Activated T-cell treated with anti-CD3 and anti-CD28 coated beads, Interleukin-2, amount 50 U/mL, for 72 hours (primary cell): ENCODE measurements around the gene RAD23B. TPM values are rescaled to one million over a fixed set of nuclear protein-coding genes. Genes with fewer than 3 reads are reported as not detected.

ENCODE experiments used
- ATAC-seq, 2 donors: fragments of 150-1000 bp; cut with Tn5 transposase; replicated peaks in 1 of 2; 2 replicates each; pipeline ENCODE4 v1.10.0; 2021; ENCODE audit warnings: moderate library complexity in 2 of 2, mild to moderate bottlenecking in 1 of 2
- DNase-seq, 2 donors: peaks; one replicate each; pipeline ENCODE4 v3.0.0; 2021 to 2022; ENCODE audit warnings: mixed read lengths in 1 of 2
- H3K27ac Mint-ChIP-seq: one replicate; pipeline ENCODE4 v1.8.0; 2022; ENCODE audit warnings: mild to moderate bottlenecking, moderate library complexity, mixed read lengths
- H3K27me3 Mint-ChIP-seq: one replicate; pipeline ENCODE4 v1.8.0; 2022; ENCODE audit warnings: low read depth, mixed read lengths
- H3K36me3 Mint-ChIP-seq, 2 donors: one replicate each; pipeline ENCODE4 v1.8.0; 2022; ENCODE audit warnings: mixed read lengths in 2 of 2, mild to moderate bottlenecking in 1 of 2; ENCODE audit not compliant: insufficient read depth in 2 of 2
- H3K4me1 Mint-ChIP-seq: one replicate; pipeline ENCODE4 v1.8.0; 2022; ENCODE audit warnings: low read depth, mixed read lengths
- H3K4me3 Mint-ChIP-seq, 2 donors: one replicate each; pipeline ENCODE4 v1.8.0; 2022; ENCODE audit warnings: mild to moderate bottlenecking in 2 of 2, mixed read lengths in 2 of 2, moderate library complexity in 2 of 2
- H3K9me3 Mint-ChIP-seq, 2 donors: one replicate each; pipeline ENCODE4 v1.8.0; 2022; ENCODE audit warnings: mixed read lengths in 2 of 2
- total RNA-seq, 2 donors: library from RNA; stranded (reverse); gene quantifications; one replicate each; pipeline ENCODE4 v1.2.3, GENCODE V29; 2022

Gene RAD23B
- total RNA-seq, 2 donors from 2014 or later = 88.7 to 112 TPM

GRCh38 chr9:107274096-107274495, 9.0 kb upstream of the RAD23B start:
- H3K27ac Mint-ChIP-seq = no peak overlapping the region
- peaks cover 34% of the 10 kb centered on the region for H3K27me3 Mint-ChIP-seq
- H3K4me1 Mint-ChIP-seq = no peaks in the 10 kb centered on the region
- no peak for ATAC-seq
- no peak for DNase-seq
- no peaks in the 10 kb centered on the region for H3K9me3 Mint-ChIP-seq
- no peaks in the 10 kb centered on the region for H3K36me3 Mint-ChIP-seq
- H3K4me3 Mint-ChIP-seq = no peak overlapping the region

DNA sequence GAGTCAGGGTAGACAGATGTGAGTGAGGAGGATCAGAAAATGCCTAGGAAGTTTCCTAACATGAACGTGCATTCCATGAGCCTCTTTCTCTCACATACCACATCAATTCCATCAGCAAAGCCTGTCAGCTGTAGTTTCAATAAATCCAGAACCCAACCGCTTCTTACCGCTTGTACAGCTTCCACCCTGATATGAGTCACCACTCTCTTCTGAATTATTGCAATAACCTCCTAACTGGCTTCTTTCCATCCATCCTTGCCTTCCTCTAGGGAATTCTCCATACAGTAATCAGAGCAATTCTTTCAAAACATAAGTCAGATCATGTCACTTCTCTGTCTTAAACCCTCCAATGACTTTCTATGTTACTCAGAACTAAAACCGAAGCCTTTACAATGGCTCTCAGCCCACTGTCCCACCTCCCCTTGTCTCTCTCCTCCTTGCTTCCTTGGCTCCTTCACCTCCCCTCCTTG, 8.1 kb upstream of the RAD23B start:
- DNase-seq = no peak
- H3K36me3 Mint-ChIP-seq = no peaks in the 10 kb centered on the region
- H3K4me1 Mint-ChIP-seq = peaks cover 4% of the 10 kb centered on the region
- H3K4me3 Mint-ChIP-seq = no peak overlapping the region
- peaks cover 34% of the 10 kb centered on the region for H3K27me3 Mint-ChIP-seq
- no peaks in the 10 kb centered on the region for H3K9me3 Mint-ChIP-seq
- ATAC-seq = no peak
- no peak overlapping the region for H3K27ac Mint-ChIP-seq

DNA sequence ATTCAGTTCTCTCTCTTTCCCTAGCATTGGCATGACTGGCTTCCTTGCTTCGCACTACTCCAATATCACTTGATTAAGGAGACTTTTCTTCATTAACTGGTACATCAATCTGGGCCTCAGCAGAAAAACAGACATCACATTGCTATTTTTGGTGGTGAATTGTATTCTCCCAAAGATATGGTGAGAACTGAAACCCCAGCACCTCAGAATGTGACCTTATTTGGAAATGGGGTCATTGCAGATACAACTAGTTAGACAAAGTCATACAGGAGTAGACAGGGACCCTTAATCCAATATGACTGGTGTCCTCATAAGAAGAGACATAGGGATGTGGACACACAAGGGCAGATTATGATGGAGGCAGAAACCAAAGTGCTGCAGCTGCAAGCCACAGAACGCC, 7.5 kb upstream of the RAD23B start:
- H3K27ac Mint-ChIP-seq = no peak overlapping the region
- H3K36me3 Mint-ChIP-seq = no peaks in the 10 kb centered on the region
- no peak overlapping the region for H3K4me3 Mint-ChIP-seq
- DNase-seq = no peak
- ATAC-seq = no peak
- peaks cover 9% of the 10 kb centered on the region for H3K4me1 Mint-ChIP-seq
- H3K27me3 Mint-ChIP-seq = peaks cover 30% of the 10 kb centered on the region
- no peaks in the 10 kb centered on the region for H3K9me3 Mint-ChIP-seq

DNA sequence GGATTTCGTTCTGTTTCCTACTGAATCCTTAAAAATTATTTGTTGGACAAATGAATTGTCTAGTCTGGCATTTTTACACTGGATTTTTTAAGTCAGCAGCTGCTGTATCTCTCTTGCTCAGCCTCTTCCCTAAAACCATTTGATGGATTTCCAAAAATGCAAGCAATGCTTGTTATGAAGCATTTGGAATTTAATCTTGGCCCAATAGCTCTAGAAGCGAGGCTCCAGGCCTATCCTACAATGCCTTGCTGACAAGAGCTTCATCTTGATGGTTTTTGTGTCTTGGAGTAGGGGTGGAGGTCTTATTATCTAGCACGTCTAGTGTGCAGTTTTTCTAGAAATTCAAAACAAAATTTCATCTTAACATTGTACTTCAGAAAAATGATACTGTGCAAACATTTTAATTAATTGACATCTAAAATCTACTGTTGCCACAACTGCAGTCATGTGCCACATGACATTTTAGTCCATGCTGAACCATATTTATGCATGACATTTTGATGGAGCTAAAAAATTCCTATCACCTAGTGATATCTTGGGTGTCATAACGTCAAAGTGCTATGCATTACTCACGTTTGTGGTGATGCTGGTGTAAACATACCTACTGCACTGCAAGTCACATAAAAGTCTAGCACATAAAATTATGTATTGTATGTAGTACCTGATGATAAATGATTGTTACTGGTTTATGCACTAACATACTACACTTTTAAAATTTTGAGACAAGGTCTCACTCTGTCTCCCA, 5.9 kb upstream of the RAD23B start:
- no peak for ATAC-seq
- Mint-ChIP-seq H3K9me3 (no peaks in the 10 kb centered on the region), H3K4me1 (peaks cover 25% of the 10 kb centered on the region), H3K4me3 (no peak overlapping the region), H3K27ac (no peak overlapping the region), H3K27me3 (peaks cover 34% of the 10 kb centered on the region), H3K36me3 (no peaks in the 10 kb centered on the region)
- DNase-seq = no peak

DNA sequence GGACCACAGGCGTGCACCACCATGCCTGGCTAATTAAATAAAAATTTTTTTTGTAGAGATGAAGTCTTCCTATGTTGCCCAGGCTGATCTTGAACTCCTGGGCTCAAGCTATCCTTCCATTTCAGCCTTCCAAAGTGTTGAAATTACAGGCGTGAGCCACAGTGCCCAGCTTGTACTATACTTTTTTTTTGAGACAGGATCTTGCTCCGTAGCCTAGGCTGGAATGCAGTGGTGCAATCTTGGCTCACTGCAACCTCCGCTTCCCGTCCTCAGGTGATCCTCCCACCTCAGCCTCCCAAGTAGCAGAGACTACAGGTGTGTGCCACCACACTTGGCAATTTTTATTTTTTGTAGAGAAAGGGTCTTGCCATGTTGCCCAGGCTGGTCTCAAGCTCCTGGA, 5.3 kb upstream of the RAD23B start:
- DNase-seq (no peak), ATAC-seq (no peak)
- peaks cover 34% of the 10 kb centered on the region for H3K27me3 Mint-ChIP-seq
- H3K4me1 Mint-ChIP-seq = peaks cover 29% of the 10 kb centered on the region
- H3K9me3 Mint-ChIP-seq = no peaks in the 10 kb centered on the region
- no peak overlapping the region for H3K27ac Mint-ChIP-seq
- H3K36me3 Mint-ChIP-seq = no peaks in the 10 kb centered on the region
- no peak overlapping the region for H3K4me3 Mint-ChIP-seq

GRCh38 chr9:107279086-107279485, 4.0 kb upstream of the RAD23B start:
- no peak for DNase-seq
- no peak for ATAC-seq
- no peak overlapping the region for H3K4me3 Mint-ChIP-seq
- H3K4me1 Mint-ChIP-seq = peaks cover 29% of the 10 kb centered on the region
- H3K27ac Mint-ChIP-seq = no peak overlapping the region
- peaks cover 25% of the 10 kb centered on the region for H3K27me3 Mint-ChIP-seq
- no peaks in the 10 kb centered on the region for H3K9me3 Mint-ChIP-seq
- peaks cover 0 to 4% of the 10 kb centered on the region in 2 donors for H3K36me3 Mint-ChIP-seq

DNA sequence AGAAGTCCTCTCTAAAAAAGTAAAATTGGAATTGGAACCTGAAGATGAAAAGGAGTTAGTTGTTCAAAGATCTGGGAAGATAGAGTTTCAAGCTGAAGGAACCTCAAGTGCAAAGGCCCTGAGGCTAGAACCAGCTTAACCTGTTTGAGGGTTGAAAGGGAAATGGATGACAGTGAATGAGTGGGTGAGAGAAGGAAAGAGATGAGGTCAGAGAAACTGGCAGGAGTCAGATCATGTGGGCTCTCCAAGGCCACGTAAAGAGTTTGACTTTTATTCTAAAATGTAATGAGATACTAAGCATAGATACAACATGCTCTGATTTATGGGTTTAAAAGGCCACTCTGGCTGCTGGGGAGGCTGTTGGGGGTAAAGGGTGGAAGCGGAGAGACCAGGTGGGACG, 2.5 kb upstream of the RAD23B start:
- peak in 1 of 2 donors; percentile 9 for DNase-seq

GRCh38 chr9:107281184-107281583, 1.9 kb upstream of the RAD23B start:
- ATAC-seq (no peak), DNase-seq (no peak)
- H3K36me3 Mint-ChIP-seq = peaks cover 5% of the 10 kb centered on the region in 2 donors
- no peaks in the 10 kb centered on the region for H3K9me3 Mint-ChIP-seq
- H3K27ac Mint-ChIP-seq = peak overlapping the region; percentile 44
- H3K27me3 Mint-ChIP-seq = peaks cover 7% of the 10 kb centered on the region
- peaks cover 43% of the 10 kb centered on the region for H3K4me1 Mint-ChIP-seq
- peak overlapping the region; percentile 86 to 93 for H3K4me3 Mint-ChIP-seq

More for the DNA sequence above, 2.5 kb upstream of the RAD23B start:
- H3K36me3 Mint-ChIP-seq = peaks cover 2 to 5% of the 10 kb centered on the region in 2 donors
- H3K27me3 Mint-ChIP-seq = peaks cover 10% of the 10 kb centered on the region
- H3K27ac Mint-ChIP-seq = no peak overlapping the region
- peak overlapping the region; percentile 86 to 93 for H3K4me3 Mint-ChIP-seq
- H3K4me1 Mint-ChIP-seq = peaks cover 37% of the 10 kb centered on the region
- ATAC-seq = no peak
- no peaks in the 10 kb centered on the region for H3K9me3 Mint-ChIP-seq

DNA sequence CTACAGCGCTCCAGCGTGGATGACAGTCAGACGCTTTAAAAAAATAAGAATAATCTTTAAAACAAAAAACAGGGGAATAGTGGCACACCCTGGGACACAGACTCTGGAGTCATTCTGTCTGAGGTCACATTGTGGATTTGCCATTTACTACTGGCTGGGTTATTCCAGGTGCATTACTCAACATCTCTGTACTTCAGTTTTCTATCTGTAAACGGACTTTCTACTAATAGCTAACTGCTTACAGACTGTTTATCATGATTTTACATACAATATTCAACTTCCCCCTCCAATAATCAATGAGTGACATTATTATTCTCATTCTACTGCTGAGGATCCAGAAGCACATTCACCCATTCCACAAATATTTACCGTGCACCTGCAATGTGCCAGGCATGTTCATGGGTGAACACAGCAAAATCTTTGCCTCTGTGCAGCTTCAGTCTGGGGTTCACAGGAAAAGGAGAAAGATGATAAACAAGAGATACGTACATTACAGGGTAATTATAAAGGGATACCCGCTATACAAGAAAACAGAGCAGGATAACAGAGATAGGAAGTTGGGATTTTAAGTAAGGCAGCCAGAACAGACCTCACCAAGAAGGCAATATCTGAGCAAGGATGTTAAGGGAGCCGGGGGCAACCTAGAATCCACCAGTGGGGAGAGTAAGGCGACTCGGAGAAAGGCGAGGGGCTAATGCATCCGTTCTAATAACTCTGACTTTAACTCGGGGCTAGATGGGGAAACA, 984 bp upstream of the RAD23B start:
- H3K27me3 Mint-ChIP-seq = peaks cover 7% of the 10 kb centered on the region
- H3K4me3 Mint-ChIP-seq = peak overlapping the region; percentile 86 to 93
- no peak for DNase-seq
- H3K36me3 Mint-ChIP-seq = peaks cover 5 to 6% of the 10 kb centered on the region in 2 donors
- peaks cover 52% of the 10 kb centered on the region for H3K4me1 Mint-ChIP-seq
- no peak for ATAC-seq
- peak overlapping the region; percentile 92 for H3K27ac Mint-ChIP-seq
- no peaks in the 10 kb centered on the region for H3K9me3 Mint-ChIP-seq

- Mint-ChIP-seq H3K9me3 (no peaks in the 10 kb centered on the region), H3K27ac (peak overlapping the region; percentile 83), H3K36me3 (peaks cover 5 to 6% of the 10 kb centered on the region in 2 donors), H3K4me3 (peak overlapping the region; percentile 86 to 93), H3K27me3 (peaks cover 7% of the 10 kb centered on the region), H3K4me1 (peaks cover 71% of the 10 kb centered on the region)
- DNase-seq (peak; percentile 72 to 81), ATAC-seq (peak; percentile 55 to 67)
Measured at GRCh38 chr9:107283623-107284616, 841 bp downstream of the RAD23B start.

DNA sequence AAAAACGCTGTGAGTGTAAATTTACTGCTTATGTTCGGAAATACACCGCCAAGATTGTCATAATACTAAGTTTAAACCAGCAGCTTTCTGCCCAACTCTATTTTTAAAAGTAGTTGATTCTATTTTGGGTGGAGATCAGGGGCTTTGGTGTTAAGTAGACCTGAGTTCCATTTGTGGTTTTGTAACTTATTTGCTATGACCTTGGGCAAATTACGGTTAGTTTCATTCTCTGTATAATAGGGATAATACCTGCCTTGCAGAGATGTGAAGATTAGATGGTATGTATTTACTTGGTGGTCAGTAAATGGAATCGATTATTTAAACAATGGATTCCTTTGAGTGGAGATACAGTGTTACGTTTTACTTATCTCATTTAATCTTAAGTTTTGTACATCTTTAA, 1.6 kb downstream of the RAD23B start:
- Mint-ChIP-seq H3K4me3 (peak overlapping the region; percentile 86 to 93), H3K9me3 (no peaks in the 10 kb centered on the region), H3K4me1 (peaks cover 78% of the 10 kb centered on the region), H3K27me3 (peaks cover 7% of the 10 kb centered on the region), H3K36me3 (peaks cover 5 to 6% of the 10 kb centered on the region in 2 donors), H3K27ac (peak overlapping the region; percentile 83)
- ATAC-seq = no peak
- DNase-seq = no peak

- H3K27me3 Mint-ChIP-seq = peaks cover 7% of the 10 kb centered on the region
- no peaks in the 10 kb centered on the region for H3K9me3 Mint-ChIP-seq
- peaks cover 78% of the 10 kb centered on the region for H3K4me1 Mint-ChIP-seq
- ATAC-seq (no peak), DNase-seq (no peak)
- peak overlapping the region; percentile 86 to 93 for H3K4me3 Mint-ChIP-seq
- H3K27ac Mint-ChIP-seq = peak overlapping the region; percentile 83
- H3K36me3 Mint-ChIP-seq = peaks cover 5 to 6% of the 10 kb centered on the region in 2 donors
Measured at GRCh38 chr9:107285286-107285685, 2.2 kb downstream of the RAD23B start.
